GM20000 (cell line): ENCODE results near the gene SOWAHA.

ENCODE experiments used
- DNase-seq: peaks from one replicate; pipeline ENCODE4 v3.0.0; 2012; ENCODE audit warnings: low spot score
- CTCF ChIP-seq: IDR thresholded peaks from 2 replicates; pipeline ENCODE4 v1.5.1; 2012; ENCODE audit warnings: mild to moderate bottlenecking, control low read depth; ENCODE audit errors: extremely low read depth, missing control alignments

The SOWAHA gene

GRCh38 chr5:132838516-132839282 lies 25.6 kb downstream of the SOWAHA start:
- no peak for TF ChIP-seq CTCF
- DNase-seq = no peak

GRCh38 chr5:132839426-132840301 lies 26.6 kb downstream of the SOWAHA start:
- no peak for DNase-seq
- no peak for TF ChIP-seq CTCF

DNA sequence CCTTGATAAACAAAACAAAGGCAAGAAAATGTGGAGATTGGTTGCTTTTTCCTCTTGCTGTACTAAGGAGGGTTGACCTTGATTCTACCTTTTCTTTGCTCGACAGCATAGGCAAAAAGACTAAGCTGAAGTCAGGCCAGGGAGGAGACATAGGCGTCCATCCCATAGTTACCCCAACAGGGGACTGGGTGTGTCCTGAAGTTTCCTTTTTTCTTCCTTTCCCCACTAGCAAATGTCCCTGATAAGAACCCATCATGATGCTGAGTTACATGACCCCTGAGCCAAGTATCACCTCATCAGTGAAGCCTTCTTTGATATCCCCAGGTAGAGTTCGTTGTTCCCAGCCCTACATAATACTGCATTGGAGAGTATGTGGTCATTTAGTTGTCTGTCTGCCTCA lies 27.2 kb downstream of the SOWAHA start:
- DNase-seq = no peak
- no peak for TF ChIP-seq CTCF

DNA sequence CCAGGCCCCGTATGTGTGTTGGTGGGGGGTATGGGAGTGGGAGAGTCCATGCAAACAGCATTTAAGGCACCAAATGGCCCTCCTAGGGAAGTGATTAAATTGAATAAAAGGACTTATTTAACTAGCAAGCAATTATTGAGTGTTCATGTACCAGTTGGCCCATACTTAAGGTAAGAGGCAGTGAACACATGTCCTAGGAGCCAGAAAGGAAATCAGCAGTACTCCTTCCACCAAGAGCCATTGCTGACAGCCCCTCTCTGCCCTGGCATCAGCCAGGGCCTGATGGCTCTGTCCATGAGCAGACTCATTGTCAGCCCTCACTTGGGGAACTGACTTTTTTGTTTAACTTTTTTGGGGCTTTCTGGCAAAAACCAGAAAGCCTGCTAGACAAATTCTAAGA lies 27.8 kb downstream of the SOWAHA start:
- DNase-seq = no peak
- no peak for TF ChIP-seq CTCF

GRCh38 chr5:132841305-132841704 lies 28.2 kb downstream of the SOWAHA start:
- TF ChIP-seq CTCF = no peak

DNA sequence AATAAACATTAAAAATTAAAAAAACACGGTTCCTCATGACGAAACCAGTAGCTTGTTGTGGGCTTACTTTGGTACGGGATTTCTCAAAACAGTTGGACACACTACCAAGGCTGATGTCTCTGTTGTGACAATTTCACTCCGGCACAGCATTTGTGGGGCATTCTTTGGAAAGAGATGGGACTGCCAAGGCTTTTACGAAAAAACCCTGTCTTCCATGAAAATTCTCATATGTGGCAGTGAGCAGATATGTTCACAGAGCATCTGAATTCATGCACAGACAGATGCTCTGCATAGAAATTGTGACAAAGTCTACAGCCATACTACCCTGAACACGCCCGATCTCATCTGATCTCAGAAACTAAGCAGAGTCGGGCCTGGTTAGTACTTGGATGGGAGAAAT lies 35.2 kb downstream of the SOWAHA start:
- no peak for DNase-seq
- TF ChIP-seq CTCF = no peak

More at GRCh38 chr5:132841305-132841704, 28.2 kb downstream of the SOWAHA start:
- DNase-seq = no peak

DNA sequence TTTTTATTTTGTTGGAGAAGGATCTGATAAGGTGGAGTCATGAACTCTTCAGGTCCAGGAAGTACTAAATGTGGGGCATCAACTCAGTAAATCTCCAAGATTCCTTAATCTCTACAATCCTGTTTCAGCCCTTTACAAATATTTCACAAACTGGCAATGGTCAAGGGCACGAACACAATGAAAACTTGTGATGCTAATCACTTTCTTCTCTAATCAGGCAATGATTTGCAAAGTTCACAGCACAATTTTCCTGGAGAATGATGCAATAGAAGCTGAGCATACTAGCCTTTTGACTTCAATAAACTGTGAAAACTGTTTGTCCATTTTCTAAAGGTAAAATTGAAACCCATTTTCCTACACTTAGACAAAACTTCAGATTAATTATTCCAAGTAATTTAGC lies 36.2 kb downstream of the SOWAHA start:
- TF ChIP-seq CTCF = no peak
- no peak for DNase-seq
